HG02642 (cell line): Measurements from ENCODE around the gene ANKRD31.

Source experiments
- ATAC-seq: cut with Tn5 transposase; IDR thresholded peaks from one replicate; pipeline ENCODE4 v1.9.1; 2021; ENCODE audit warnings: mild to moderate bottlenecking; ENCODE audit not compliant: unreplicated experiment, poor library complexity

The ANKRD31 gene

DNA sequence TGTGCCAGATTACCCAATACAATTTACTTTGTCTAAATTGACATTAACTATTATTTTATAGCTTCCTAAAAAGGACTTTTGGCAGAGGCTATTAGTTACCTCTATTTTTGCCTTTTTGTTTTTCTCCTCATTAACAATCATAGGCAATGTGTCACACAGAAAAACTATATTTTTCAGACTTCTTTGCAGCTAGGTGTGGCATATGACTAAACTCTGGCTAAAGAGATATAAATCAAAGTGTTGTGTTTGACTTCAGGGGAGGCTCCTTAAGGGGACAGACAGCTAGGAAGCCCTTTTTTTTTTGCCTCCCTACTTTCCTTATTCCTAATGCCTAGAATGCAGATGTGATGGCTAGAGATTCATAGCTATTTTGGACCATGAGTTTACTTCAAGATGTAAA lies 164.6 kb downstream of the ANKRD31 start:
- ATAC-seq = no peak

DNA sequence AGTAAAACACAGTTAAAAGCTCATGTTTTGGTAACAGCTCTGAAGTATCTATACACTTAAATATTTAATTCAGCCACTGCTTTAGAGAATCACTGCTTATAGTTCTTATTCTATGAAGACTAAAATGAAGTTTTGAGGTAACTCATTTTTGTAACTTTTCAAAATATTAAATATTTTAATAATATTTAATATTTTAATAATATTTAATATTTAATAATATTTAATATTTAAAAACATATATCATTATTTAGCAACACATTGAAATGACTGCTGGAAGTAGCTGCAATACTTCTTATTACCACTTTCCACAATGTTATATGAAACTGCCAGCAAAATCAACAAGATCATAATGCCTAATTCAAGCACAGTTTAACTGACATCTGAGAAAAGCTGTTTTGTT lies 165.6 kb downstream of the ANKRD31 start:
- no peak for ATAC-seq

DNA sequence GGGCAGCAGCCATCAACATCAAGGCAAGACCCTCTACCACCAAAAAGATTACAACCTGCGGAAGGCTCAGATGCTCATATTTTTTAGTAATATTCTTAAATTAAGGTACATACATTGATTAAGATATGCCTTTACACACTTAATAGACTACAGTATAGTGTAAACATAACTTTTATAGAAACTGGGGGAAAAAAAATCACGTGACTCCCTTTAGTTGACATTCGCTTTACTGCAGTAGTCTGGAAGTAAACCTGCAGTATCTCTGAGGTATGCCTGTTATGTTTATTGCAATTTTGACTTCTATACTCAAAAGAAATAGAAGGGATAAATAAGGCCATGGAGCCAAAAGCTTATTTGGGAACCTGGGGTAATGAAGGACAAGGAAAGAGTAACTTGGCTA lies 169.2 kb downstream of the ANKRD31 start:
- no peak for ATAC-seq

DNA sequence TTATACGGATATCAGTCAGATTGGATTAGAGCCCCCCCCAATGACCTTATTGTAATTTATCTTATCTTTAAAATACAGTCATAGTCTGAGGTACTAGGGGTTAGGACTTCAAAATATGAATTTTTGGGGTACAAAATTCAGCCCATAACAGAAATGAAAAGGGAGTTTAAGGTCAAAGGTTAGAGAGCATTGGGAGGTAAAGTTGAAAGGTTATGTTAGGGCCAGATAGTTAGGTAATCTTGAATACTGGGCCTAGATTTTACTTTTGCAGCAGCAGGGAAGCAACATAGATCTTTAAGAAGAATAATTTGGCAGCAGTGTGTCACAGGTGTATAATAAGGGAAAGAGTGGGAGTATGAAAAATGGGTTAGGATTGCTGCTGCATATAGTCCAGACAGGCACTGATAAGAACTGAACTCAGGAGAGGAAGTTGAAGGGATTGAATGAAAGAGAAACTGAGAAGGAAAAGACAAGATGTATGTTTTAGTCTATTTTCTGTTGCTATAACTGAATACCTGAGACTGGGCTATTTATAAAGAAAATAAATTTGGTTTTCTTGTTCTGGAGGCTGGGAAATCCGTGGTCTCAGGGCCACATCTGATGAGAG lies 173.7 kb downstream of the ANKRD31 start:
- no peak for ATAC-seq

DNA sequence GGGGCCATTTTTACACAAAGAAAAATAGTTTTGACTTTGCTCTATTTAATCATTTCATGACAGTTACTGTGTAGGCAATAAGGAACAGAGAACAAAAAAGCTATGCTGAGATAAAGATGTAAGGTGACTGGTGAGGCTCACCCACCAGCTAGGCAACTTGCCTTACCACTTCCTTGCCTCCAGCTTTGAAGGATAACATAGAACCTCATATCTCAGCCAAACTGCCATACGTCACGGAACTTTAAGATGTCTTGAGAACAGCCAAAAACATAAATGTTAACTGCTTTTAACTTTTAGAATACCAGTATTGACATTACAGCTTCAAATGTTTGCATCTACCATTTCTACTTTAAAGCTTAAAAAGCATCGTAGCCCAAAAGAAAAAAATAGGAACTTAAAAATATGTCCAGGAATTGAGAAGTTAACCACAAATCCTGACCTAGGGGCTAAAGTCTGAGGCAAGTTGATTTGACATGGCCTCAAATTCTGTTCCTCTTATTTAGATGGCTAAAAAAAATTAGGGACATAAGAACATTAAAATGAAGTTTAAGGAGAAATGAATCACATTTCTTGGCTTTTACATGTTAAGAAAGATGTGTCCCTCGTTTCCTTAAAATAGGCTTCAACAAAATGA lies 176.6 kb downstream of the ANKRD31 start:
- no peak for ATAC-seq

DNA sequence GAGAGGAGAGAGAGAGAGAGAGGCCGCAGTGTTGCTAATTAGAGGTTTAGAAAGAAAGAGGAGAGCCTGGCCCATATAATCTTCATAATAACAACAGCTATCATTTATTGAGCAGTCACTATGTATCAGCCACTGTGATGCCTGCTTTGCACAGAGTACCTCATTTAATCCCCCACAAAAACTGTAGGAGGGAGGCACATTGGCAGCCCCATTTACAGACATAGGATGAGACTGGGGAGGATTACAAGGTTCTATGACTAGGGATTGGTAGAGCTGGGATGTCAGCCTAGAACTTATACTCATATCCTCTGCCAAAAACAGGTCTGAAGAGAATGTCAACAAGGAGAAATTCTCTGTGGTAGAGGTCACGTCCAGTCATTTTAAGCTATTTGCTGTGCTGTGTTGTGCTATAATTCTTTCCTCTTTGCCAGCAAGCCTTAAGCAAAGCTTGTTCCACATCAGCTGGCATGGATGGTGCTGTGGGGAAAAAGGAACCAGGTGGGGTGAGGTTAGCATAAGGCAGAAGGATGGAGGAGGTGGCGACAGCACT lies 177.6 kb downstream of the ANKRD31 start:
- no peak for ATAC-seq

DNA sequence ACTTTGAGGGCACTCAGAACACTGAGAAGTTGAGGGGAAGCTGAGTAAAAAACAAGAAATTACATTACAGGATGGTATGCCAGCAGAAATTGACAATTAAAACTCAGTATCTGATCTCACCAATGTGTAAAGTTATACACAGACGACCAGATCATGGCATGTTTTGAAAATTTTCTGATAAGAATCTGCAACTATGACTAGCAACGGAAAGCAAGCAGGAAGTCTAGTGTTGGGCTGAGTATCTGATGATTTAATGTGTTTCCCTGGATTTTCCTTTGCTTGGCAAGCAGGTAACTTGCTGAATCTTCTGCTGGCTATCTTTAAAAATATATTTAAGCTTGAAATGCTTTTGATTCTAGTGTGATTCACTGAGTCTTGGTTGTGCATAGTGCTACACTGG lies 179.1 kb downstream of the ANKRD31 start:
- ATAC-seq = no peak

DNA sequence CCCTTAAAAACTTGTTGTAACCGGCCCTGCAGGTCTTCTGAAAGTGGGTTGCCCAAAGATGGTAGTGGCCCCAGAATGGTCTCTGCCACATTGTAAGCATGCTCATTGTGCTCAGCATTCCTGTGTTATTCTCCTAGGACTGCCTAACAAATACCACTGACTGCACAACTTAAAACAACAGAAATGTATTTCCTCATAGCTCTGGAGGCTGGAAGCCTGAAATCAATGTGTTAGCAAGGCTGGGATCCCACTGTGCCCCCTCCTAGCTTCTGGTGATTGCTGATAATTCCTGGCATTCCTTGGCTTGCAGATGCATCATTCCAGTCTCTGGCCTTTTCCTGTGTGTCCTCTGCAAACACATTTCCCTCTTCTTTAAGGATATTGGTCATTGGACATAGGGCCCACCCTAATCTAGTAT lies 180.9 kb downstream of the ANKRD31 start:
- no peak for ATAC-seq

DNA sequence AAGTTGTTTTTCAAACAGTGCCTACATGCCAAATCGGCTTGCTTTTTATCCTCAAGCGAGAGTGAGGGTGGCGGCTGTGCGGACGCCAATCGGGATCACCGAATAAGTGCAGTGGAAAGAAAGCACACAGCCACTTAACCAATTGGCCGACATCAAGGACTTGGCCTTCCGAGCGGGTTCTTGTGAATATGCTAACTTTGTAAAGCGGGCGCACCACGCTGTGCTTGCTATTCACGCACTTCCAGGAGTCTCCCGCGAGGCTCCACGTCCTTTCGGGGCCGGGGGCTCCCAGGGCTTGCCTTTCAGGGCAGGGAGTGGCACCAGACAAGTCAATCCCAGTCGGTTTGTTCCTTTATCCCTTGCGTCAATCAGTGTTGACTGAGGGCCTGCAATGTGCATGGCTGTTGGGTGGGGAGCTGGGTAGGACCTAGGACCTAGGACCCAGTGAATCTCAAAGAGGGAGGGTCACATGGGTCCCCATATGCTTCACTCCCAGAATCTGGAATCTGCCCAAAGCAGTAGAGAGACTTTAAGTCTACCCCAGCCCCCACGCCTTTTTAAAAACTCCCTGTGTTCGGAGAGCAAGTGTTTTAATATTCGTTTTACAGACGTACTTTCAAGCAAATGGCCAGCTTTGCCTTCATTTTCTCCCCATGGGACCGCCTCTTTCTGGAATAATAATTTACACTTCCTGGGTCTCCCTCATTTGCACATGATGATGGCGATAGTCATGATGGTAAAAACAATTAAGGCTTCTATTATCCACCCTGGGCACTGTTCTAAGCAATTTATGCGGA lies 182.3 kb downstream of the ANKRD31 start:
- ATAC-seq = no peak

DNA sequence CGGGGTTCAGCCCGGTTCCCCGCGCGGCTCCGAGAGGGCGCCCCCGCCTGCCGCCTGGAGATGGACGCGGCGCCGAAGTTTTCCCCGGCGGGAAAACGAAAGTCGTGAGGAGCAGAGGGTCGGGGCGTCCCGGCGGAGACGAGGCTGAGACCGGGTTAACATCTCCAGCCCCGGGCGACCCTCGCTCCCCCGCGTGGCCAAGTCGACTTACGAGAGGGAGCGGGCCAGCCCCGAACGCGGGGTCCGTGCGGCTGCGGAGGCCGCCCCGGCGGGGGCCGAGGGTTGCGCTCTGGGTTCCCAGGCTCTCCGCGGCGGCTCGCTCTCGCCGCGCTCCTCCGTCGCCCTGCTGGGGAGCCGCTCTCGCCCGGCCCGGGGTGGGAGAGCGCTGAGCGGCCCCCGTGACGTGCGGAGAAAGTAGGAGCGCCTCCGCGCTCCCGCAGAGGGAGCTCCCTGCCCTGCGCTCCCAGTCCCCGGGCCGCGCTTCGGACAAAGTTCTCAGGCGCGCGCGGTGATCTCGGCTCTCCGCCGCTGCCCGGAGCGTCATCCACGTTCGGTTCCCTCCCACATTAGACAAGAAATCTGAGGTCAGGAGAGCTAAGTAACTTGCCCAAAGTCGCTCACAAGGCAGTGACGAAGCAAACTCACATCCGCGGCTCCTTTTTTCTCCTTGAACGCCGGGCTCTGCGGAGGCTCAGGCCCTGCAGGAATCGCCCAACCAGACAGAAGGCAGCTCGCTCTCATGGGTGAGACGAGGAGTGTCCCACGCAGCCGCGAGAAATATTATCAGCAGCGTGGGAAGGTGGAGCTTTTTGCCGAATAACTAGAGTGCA lies 183.2 kb downstream of the ANKRD31 start:
- ATAC-seq = peak; percentile 38

DNA sequence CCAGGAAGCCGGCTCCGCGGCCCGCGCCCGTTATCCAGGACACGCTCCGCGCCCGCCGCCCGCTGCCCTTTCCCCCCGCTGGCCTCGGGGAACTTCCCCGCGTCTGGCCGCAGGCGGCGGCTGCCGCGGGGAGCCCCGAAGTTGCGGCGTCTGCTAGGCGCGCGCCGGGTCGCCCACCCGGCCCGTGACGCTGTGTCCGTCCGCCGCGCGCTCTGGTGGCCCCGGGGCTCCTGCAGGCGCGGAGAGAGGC lies 183.7 kb downstream of the ANKRD31 start:
- ATAC-seq = peak; percentile 25

DNA sequence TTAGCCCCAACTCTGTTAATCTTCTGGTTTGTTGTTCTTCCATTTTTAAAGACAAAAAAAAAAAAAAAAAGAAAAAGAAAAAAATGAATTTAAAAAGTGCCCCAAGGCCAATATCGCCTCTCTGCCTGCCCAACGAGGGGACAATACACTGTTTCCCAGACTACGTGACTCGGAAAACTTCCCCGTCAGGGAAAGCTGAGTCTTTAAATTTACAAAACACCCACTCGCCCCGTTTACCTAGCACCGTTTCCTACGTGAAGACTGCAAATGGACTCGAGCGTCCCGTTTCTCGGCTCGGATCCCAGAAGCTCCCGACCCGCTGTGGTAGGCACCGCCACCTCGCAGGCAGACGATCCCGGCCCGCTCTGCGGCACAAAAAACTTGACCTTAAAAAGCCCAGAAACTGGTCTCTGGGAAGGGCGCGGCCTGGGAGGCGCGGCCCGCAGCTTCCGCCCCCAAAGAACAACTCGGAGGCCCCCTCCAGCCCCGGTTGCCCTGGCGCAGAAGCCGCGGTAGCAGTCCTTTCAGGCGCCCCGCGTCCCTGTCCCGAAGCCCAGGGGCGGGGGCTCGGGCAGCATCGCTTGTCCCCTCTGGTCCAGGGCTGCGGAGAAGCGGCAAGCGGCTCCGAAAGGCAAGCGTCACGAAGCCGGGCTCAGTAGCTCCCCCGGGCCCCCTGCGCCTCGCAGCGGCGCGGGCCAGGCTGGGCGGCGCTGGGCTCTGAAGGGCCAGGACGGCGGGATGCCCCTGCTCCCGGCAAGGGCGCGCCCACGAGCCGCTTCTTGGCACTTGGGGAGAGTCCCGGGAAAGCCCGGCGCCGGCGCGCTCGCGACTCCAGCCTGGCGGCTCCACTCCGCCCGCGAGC lies 184.3 kb downstream of the ANKRD31 start, which contains the start of gene GCNT4:
TSS of gene GCNT4 (minus strand) at position 367 of the 862 bp plus-strand sequence. CDS start 22,521 bp downstream, outside the sequence.
- peak; percentile 21 for ATAC-seq

DNA sequence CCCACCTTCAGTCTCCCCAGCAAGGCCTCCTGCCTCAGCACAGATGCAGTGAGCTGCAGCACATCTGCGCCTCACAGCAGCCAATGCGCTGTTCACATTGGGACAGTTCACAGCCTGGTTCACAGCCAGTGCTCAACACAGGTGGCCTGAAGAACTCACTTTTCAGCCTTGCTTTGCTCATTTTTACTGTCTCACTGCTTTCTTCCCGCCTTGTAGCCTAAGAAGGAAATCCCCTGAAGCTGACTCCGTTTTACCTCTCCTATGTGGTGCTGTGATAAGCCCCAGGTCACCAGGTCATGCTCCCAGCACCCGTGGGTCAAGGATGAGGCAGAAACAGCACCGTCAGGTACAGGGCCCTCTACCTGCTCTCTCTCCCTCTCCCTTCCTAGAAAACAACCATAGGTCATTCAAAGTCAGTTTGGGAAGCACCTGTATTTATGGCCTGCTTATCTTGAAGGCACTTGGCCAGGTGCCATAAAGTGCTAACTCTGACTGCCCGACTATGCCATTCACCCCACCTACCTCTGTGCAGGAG lies 185.4 kb downstream of the ANKRD31 start:
- ATAC-seq = no peak

DNA sequence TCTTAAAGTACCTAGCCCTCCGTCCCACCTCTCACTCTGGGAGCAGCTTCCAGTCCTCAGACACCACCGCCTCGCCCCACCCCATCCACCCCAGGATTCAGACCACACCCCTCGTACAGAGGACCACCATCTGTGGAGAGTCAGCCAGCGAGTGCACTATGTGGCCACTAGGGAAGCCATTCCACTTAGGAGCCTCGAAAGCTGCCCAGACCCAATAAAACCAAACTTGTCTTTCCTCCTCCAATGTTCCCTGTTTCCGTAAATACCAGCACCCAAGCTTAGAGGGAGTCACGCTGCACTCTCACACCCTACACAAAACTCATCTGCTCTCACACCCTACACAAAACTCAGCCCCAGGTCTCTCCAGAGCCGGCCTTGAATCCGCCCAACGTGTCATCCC lies 186.3 kb downstream of the ANKRD31 start:
- ATAC-seq = no peak

DNA sequence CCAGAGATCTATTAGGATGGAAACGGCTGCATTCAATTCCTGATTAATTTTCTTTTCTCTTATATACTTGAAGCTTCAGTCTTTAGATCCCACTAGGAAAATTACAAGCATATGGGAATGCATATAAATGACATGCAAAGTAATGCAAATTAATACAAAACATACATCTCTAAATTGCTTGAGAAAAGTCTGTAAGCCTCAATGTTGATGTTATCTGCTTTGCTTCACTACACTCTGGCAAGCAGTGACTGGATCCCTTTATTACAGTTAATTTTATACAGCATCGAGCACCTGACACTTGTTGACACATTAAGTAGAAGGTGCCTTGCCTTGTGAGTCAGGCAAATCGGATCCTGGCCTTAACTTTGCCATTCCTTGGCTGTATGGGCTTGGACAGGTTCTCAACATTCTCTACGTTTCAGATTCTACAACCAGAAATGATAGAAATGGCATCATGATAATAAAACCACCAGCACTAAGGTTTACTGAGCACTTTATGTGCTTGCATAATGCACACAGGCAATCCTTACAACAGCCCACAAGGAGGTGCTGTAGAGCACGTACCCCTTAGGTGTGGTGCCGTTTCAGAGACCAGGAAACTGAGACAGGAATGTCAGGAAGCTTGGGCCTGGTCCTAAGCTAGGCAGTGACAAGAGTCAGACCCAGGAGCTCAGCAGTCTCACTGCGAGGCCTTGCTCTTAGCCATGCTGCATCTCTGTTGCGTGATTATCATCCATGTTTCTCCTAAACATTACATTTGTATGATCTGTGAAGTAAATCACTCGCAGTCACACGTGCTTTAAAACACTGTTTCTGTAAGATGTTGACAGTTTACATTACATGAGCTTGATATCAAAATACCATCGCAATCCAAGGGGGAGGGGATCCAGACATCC lies 187.0 kb downstream of the ANKRD31 start:
- no peak for ATAC-seq

DNA sequence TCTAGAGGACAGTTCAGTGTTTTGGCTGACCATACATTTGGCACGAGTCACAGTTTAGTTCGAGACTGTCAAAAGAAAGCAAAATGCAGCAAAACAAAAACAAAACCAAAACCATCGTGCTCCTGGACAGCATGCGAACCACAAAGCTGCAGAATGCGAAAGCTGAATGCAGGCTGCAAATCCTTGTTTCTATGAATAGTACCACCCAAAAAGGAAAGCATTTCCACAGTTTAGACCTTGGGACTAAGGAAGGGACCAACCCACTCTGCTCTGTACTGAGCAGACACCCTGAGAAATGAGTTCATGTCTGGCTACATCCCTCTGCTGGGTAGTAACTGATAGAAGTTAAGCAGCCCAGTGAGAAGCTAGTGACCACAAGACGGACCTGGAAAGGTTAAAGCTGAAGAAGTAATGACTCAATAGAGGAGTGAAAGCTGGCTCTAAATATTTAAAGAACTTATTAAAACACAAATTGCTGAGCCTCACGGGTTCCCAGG lies 188.2 kb downstream of the ANKRD31 start:
- peak; percentile 48 for ATAC-seq

DNA sequence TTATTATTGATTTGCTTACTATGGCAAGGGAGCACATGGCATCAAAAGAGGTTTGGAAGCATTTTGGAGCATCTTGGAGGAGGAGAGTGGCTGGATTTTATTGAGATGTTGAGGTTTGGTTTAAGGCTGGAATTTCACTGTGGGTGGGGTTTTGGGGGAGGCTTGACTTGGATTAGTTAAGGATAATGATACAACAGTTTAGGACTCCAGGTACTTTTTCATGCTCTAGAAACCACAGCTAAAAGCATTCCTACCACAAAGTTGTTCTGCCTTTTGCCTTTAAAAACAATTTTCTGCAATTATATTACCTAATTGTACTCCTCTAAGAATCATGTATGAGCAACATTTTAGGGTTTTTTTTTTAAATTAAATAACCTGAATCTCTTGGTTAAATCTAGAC lies 189.3 kb downstream of the ANKRD31 start:
- no peak for ATAC-seq
